BE2C (cell line): ENCODE data around the gene IQCH.

ENCODE experiments used
- DNase-seq: peaks from one replicate; pipeline ENCODE4 v3.0.0-alpha.2; 2020
- H3K27me3 ChIP-seq: fragments of 250-450 bp; sonication (Bioruptor Pico); 2 replicates; pipeline ENCODE4 v1.5.1; 2020; ENCODE audit warnings: mild to moderate bottlenecking
- H3K36me3 ChIP-seq: fragments of 250-450 bp; sonication (Bioruptor Pico); 2 replicates; pipeline ENCODE4 v1.5.1; 2020; ENCODE audit warnings: mild to moderate bottlenecking
- H3K4me1 ChIP-seq: fragments of 250-450 bp; sonication (Bioruptor Pico); 2 replicates; pipeline ENCODE4 v1.5.1; 2020
- H3K4me3 ChIP-seq: 2 replicates; pipeline ENCODE4 v1.5.1; 2011; ENCODE audit warnings: low read depth, low read length
- H3K9me3 ChIP-seq: fragments of 250-450 bp; sonication (Bioruptor Pico); 2 replicates; pipeline ENCODE4 v1.5.1; 2020
- CTCF ChIP-seq: IDR thresholded peaks from 2 replicates; pipeline ENCODE4 v1.5.1; 2012; ENCODE audit warnings: mild to moderate bottlenecking, low read depth, low read length

The IQCH gene

GRCh38 chr15:67411486-67411885 is 156.9 kb downstream of the IQCH start:
- no peak for TF ChIP-seq CTCF
- H3K27me3 ChIP-seq = no peaks in the 10 kb centered on the region
- no peaks in the 10 kb centered on the region for H3K36me3 ChIP-seq
- no peak overlapping the region for H3K4me3 ChIP-seq
- no peak for DNase-seq
- no peaks in the 10 kb centered on the region for H3K9me3 ChIP-seq
- H3K4me1 ChIP-seq = no peaks in the 10 kb centered on the region

GRCh38 chr15:67413770-67414390 is 159.3 kb downstream of the IQCH start:
- Histone ChIP-seq H3K9me3 (no peaks in the 10 kb centered on the region), H3K4me3 (no peak overlapping the region), H3K4me1 (no peaks in the 10 kb centered on the region), H3K27me3 (no peaks in the 10 kb centered on the region), H3K36me3 (no peaks in the 10 kb centered on the region)
- no peak for DNase-seq
- no peak for TF ChIP-seq CTCF

GRCh38 chr15:67415181-67415580 is 160.6 kb downstream of the IQCH start:
- DNase-seq = no peak
- H3K9me3 ChIP-seq = no peaks in the 10 kb centered on the region
- H3K27me3 ChIP-seq = no peaks in the 10 kb centered on the region
- no peak overlapping the region for H3K4me3 ChIP-seq
- no peaks in the 10 kb centered on the region for H3K4me1 ChIP-seq
- no peak for TF ChIP-seq CTCF
- no peaks in the 10 kb centered on the region for H3K36me3 ChIP-seq

- TF ChIP-seq CTCF = no peak
- Histone ChIP-seq H3K4me3 (no peak overlapping the region), H3K9me3 (no peaks in the 10 kb centered on the region), H3K4me1 (no peaks in the 10 kb centered on the region), H3K36me3 (no peaks in the 10 kb centered on the region), H3K27me3 (no peaks in the 10 kb centered on the region)
- DNase-seq = no peak
These were observed 162.3 kb downstream of the IQCH start for GRCh38 chr15:67416891-67417290.

GRCh38 chr15:67419705-67420104 is 165.1 kb downstream of the IQCH start:
- no peak for TF ChIP-seq CTCF

GRCh38 chr15:67420137-67420536 is 165.6 kb downstream of the IQCH start:
- no peaks in the 10 kb centered on the region for H3K36me3 ChIP-seq
- H3K4me1 ChIP-seq = no peaks in the 10 kb centered on the region
- no peak overlapping the region for H3K4me3 ChIP-seq
- DNase-seq = no peak
- H3K9me3 ChIP-seq = no peaks in the 10 kb centered on the region
- no peak for TF ChIP-seq CTCF
- H3K27me3 ChIP-seq = no peaks in the 10 kb centered on the region

More at GRCh38 chr15:67419705-67420104, 165.1 kb downstream of the IQCH start:
- Histone ChIP-seq H3K36me3 (no peaks in the 10 kb centered on the region), H3K4me1 (no peaks in the 10 kb centered on the region), H3K27me3 (no peaks in the 10 kb centered on the region), H3K9me3 (no peaks in the 10 kb centered on the region), H3K4me3 (no peak overlapping the region)
- DNase-seq = no peak
